Coronary artery (tissue), 2 donors: ENCODE measurements around the gene ANKRD33.

Experiments
- DNase-seq: peaks from one replicate; pipeline ENCODE4 v3.0.0-alpha.2; 2017; ENCODE audit warnings: low spot score
- H3K27ac ChIP-seq, 2 donors: fragments of 200-600 bp; sonication (generic); one replicate each; pipeline ENCODE4 v1.5.1; 2016 to 2019
- H3K4me3 ChIP-seq: fragments of 200-600 bp; sonication (generic); 2 replicates; pipeline ENCODE4 v1.5.1; 2016; ENCODE audit warnings: mild to moderate bottlenecking, moderate library complexity
- TF ChIP-seq, protein P1 (sequence below): fragments of 200-600 bp; sonication (generic); IDR thresholded peaks from one replicate; pipeline ENCODE4 v1.5.1; 2019; ENCODE audit warnings: antibody characterized with exemption

ANKRD33 gene

DNA sequence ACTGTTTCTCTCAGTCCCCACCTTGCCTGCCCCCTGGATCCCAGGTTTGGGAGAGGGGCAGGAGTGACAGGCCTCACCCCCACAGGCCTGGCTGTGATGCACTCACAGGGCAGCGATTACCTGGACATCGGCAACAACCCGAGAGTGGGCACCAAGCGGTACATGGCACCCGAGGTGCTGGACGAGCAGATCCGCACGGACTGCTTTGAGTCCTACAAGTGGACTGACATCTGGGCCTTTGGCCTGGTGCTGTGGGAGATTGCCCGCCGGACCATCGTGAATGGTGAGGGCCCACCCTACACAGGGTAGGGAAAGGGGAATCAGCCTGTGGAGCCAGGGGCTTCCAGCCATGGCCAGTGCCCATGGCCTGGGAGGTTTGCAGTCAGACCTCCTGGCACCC, 28.0 kb downstream of the ANKRD33 start:
- Histone ChIP-seq H3K4me3 (no peak overlapping the region), H3K27ac (no peak overlapping the region)
- TF ChIP-seq, protein P1, sequence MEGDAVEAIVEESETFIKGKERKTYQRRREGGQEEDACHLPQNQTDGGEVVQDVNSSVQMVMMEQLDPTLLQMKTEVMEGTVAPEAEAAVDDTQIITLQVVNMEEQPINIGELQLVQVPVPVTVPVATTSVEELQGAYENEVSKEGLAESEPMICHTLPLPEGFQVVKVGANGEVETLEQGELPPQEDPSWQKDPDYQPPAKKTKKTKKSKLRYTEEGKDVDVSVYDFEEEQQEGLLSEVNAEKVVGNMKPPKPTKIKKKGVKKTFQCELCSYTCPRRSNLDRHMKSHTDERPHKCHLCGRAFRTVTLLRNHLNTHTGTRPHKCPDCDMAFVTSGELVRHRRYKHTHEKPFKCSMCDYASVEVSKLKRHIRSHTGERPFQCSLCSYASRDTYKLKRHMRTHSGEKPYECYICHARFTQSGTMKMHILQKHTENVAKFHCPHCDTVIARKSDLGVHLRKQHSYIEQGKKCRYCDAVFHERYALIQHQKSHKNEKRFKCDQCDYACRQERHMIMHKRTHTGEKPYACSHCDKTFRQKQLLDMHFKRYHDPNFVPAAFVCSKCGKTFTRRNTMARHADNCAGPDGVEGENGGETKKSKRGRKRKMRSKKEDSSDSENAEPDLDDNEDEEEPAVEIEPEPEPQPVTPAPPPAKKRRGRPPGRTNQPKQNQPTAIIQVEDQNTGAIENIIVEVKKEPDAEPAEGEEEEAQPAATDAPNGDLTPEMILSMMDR: no peak
- DNase-seq: no peak

DNA sequence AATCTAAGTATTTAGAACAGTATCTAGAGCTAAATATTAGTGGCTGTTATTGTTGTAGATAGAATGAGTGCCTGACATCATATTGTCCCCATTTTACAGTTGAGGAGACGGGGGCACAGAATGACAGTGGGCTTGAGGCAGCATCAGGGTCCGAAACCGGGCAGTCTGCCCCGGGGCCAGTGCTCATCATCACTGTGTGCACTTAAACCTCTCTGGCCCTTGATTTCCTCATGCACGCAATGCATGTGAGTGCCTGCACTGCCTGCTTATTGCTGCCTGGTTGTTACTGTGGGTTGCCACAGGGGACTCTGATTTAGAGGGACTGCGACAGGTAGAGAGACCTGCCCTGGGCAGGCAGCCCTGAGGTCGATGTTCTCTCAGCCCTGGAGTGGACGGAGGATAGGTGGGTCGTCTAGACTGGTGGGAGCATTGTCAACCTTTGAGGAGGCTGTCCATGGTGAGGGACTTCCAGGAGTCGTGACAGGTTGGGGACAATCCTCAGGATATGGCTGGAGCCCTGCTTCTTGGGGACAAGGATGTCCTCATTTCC, 29.2 kb downstream of the ANKRD33 start:
- TF ChIP-seq, protein P1: no peak
- no peak overlapping the region for H3K4me3 ChIP-seq
- peak overlapping the region in 1 of 2 donors; percentile 21 for H3K27ac ChIP-seq
- DNase-seq: no peak

DNA sequence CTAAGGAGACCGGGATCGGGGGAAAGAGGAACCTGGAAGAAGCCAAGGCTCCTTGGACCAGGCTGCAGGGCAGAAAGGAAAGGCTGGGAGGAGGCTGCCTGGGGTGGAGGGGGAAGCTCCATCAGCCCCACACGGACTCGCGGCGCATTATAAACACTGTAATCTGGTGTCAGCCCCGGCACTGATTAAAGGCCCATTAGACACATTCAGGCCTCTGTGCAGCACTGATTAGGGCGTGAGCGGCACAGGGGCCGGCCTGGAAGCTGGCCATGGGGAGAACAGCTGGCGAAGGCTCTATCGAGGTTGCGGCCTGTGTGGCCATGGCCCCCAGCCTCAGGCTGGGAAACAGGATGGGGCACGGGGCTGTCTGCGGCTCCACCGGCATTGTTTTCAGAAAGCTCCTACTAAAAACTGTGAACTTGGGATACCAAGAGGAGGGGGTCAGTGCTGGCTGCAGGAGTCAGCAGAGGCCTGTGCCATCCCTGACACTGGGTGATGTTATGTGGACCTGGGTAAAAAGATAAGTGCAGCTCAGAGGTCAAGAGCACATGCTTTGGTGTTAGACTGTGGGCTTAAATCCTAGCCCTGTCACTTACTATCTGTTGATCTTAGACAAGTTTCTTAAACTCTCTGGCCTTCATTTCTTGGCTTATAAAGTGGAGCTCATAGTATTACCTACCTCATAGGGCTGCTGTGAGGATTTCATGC, 30.0 kb downstream of the ANKRD33 start:
- H3K27ac ChIP-seq: peak overlapping the region in 1 of 2 donors; percentile 21
- DNase-seq: no peak
- TF ChIP-seq, protein P1: no peak
- H3K4me3 ChIP-seq: no peak overlapping the region

DNA sequence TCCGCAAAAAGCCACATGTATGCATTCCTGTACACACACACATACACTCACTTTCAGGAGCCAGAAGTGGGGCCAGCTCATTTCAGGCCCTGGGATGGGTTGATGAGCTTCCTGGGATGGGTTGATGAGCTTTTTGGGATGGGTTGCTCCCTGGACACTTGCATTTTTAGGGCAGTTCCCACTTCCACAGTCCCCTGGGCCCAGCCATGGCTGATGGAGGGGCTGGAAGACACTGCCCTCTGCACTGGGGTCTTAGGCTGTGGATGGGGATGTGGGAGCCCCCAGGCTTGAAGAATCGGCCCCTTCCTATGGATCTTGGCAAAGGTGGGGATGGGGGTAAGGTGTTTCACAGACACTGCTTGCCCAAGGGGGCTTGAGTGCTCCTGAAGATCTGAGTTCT, 32.1 kb downstream of the ANKRD33 start:
- DNase-seq: no peak
- no peak overlapping the region for H3K4me3 ChIP-seq
- TF ChIP-seq, protein P1: no peak
- no peak overlapping the region for H3K27ac ChIP-seq

DNA sequence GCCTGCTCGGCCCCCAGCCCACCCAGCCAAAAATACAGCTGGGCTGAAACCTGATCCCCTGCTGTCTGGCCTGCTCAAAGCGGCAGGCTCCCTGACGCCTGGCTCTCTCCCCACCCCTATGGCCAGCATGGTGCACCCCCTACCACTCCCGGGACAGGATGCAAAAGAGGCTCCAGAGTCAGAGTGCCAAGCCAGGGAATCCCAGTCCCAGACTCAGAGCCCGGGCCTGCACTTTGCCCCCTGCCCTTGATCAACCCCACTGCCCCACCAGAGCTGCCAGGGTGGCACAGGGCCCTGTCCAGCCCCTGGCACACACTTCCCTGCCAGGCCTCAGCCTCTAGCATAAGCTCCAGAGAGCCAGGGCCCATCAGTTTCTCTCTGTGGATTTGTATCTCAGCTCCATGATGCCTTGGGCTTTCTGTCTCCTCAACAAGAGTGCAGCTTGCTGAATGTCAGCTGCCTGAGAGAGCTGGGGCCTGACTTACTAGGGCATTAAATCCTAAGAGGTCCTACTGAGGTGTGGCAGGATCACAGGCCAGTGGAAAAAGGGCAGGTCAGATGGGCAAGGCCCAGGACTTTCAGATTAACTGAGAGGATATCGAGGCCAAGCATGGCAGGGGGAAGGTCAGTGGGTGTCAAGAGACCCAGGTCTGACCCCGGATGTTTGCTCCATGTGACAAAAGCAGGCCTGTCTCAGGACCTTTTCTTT, 33.3 kb downstream of the ANKRD33 start:
- no peak for DNase-seq

DNA sequence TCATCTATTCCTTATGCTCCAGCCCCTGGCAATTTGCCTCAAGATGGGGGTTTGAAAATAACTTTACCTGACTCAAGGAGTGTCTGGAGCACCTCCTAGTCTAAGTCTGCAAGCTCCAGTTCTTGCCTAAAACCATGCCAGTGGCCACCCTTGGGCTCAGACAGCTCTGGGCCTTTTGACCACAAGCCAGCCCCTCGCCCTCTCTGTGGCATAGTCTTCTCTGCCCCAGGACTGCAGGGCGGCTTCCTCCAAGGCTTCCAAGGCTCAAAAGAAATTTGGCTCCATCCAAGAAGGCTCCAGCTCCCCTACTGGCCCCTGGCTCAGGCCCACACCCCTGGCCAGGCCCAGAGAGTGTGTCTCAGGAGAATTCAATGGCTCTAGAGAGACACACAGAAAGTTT, 34.2 kb downstream of the ANKRD33 start:
- TF ChIP-seq, protein P1: no peak
- Histone ChIP-seq H3K4me3 (no peak overlapping the region), H3K27ac (peak overlapping the region in 1 of 2 donors; percentile 82)
- no peak for DNase-seq

More for the DNA sequence above, 33.3 kb downstream of the ANKRD33 start:
- Histone ChIP-seq H3K27ac (peak overlapping the region in 1 of 2 donors; percentile 11), H3K4me3 (no peak overlapping the region)
- TF ChIP-seq, protein P1: no peak
